Measurements from ENCODE around the gene MASTL.
"Not testable (repeated sequence)": the region's sequence is repeated elsewhere in the genome, so short reads cannot be mapped to it uniquely, and the experiment has no call there.

Gene MASTL

GRCh38 chr10:27155066-27155754 lies at the start of gene MASTL:
MASTL (plus strand) TSS chr10:27155352; CDS start chr10:27155427, 75 bp downstream.
- peak; percentile 86 to 90 for DNase-seq (ENCODE audit: low read depth in 2 of 2)

GRCh38 chr10:27108165-27108564 lies 47.0 kb upstream of the MASTL start:
- DNase-seq (ENCODE audit: low read depth in 2 of 2): no peak

DNA sequence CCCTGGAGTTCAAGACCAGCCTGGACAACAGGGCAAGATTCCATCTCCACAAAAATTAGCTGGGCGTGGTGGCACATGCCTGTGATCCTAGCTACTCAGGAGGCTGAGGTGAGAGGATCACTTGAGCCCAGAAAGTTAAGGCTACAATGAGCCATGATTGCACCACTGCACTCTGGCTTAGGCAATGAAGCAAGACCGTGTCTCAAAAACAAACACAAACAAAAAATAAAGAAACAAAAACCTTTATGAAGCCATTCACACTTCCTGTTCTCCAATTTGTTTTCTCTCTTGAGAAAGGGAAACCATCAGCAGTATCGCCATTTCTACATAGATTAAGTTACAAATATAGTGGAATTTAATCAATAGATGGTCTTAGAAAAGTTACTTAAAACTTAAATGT lies 20.8 kb upstream of the MASTL start:
- no peak for DNase-seq (ENCODE audit: low read depth in 2 of 2)

GRCh38 chr10:27138277-27138676 lies 16.9 kb upstream of the MASTL start:
- DNase-seq (ENCODE audit: low read depth in 2 of 2): no peak

DNA sequence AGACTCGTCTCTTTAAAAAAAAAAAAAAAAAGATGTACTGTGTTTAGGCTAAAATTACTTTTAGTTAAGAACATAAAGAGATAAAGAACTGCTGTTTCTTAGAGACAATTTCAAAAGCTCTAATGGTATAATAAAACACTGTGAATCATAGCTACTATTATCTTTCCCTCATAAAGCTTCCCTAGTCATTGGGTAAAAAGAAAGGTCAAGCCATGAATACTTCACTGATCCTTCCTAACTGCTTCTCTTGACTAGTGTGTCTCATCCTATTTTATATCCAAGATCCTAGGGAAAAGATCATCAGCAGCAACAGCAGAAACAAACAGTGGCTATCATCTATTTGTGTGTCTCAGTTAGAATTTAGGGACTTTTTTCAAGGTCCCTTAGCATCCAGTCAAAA lies 11.5 kb upstream of the MASTL start:
- no peak for DNase-seq (ENCODE audit: low read depth in 2 of 2)

DNA sequence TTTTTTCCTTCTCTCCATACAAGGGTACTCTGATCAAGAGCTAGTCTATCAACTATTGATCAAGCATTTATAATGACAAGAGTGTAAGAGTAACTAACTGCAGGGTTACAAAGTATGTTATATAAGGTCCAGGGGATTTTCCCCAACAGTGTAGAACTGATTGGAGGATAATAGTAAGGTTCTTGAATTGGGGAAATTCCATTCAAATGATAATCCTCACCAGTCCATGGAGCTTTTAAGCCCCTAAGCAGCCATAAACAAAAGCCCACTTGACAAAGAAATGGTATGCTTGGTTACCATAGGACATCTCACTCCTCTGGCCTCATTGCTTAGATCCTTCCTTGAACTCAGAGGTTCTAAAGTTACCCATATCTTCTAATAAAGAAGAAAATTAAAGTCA lies 9.2 kb upstream of the MASTL start:
- no peak for DNase-seq (ENCODE audit: low read depth in 2 of 2)

GRCh38 chr10:27147701-27148100 lies 7.5 kb upstream of the MASTL start:
- DNase-seq (ENCODE audit: low read depth in 2 of 2): no peak

DNA sequence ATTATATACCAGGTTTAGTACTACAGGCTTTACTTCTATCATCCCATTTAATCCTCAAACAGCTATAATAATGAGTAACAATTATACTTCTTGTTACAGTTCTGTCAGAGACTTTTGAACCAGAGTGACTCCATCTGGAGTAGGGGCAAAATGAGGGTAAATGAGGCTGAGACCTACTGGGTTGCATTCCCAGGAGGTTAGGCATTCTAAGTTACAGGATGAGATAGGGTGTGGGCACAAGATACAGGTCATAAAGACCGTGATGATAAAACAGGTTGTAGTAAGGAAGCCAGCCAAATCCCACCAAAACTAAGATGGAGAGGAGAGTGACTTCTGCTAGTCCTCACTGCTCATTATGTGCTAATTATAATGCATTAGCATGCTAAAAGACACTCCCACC lies 4.9 kb upstream of the MASTL start:
- DNase-seq (ENCODE audit: low read depth in 2 of 2): no peak

DNA sequence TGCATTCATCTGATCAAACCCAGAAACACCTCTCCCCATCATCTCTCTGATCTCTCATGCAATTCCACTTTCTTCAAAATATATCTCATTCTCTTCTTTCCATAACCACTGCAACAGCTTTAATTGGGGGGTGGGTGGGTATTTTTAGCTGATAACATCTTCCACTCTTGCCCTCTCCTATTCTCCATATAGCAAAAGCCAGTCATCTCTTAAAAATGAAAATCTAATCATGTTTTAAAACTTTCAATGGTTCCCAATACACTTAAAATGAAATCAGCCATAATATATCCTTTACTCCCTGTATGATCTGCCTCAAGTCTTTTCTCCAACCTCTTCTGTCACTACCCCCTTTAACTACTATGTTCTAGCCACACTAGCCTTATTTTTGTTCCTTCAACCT lies 2.5 kb upstream of the MASTL start:
- no peak for DNase-seq (ENCODE audit: low read depth in 2 of 2)

GRCh38 chr10:27153329-27153728 lies 1.8 kb upstream of the MASTL start:
- no peak for DNase-seq (ENCODE audit: low read depth in 2 of 2)

DNA sequence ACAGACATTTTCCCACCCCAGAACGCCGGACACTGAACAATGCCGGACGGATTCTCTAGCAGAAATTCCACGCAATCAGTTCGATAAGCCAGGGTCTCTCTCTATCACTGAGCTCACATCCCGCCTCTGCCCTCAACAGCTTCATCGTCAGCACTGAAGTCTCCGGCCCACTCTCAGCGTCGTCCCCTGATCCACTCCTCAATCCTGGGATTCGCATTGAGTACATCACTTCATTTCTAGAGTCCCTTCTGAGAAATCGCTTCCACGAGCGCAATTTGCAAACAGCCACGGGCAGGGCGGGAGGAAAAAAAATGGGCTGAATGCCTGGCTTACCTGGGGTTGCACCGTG lies 1.3 kb upstream of the MASTL start:
- no peak for DNase-seq (ENCODE audit: low read depth in 2 of 2)

DNA sequence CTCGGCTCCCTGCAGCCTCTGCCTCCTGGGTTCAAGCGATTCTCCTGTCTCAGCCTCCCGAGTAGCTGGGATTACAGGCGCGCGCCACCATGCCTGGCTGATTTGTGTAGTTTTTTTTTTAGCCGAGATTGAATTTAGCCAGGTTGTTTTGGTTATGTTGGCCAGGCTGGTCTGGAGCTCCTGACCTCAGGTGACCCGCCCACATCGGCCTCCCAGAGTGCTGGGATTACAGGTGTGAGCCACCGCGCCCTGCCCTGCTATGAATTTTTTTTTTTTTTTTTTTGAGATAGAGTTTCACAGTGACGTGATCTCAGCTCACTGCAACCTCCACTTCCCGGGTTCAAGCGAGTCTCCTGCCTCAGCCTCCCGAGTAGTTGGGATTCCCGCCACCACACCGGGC lies 1.4 kb downstream of the MASTL start:
- not testable (repeated sequence) for DNase-seq (ENCODE audit: low read depth in 2 of 2)

GRCh38 chr10:27157150-27157549 lies 2.0 kb downstream of the MASTL start:
- DNase-seq (ENCODE audit: low read depth in 2 of 2): no peak

GRCh38 chr10:27158421-27158820 lies 3.3 kb downstream of the MASTL start:
- DNase-seq (ENCODE audit: low read depth in 2 of 2): no peak

DNA sequence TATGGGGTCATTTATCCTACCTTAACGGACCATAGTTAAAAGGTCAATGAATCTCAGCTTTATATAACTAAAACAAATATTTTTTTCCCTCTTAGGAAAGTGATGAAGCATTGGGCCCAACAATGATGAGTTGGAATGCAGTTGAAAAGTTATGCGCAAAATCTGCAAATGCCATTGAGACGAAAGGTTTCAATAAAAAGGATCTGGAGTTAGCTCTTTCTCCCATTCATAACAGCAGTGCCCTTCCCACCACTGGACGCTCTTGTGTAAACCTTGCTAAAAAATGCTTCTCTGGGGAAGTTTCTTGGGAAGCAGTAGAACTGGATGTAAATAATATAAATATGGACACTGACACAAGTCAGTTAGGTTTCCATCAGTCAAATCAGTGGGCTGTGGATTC lies 14.7 kb downstream of the MASTL start:
- DNase-seq (ENCODE audit: low read depth in 2 of 2): no peak

GRCh38 chr10:27188259-27188658 lies 33.1 kb downstream of the MASTL start:
- no peak for DNase-seq (ENCODE audit: low read depth in 2 of 2)

GRCh38 chr10:27188897-27189296 lies 33.7 kb downstream of the MASTL start:
- DNase-seq (ENCODE audit: low read depth in 2 of 2): no peak

DNA sequence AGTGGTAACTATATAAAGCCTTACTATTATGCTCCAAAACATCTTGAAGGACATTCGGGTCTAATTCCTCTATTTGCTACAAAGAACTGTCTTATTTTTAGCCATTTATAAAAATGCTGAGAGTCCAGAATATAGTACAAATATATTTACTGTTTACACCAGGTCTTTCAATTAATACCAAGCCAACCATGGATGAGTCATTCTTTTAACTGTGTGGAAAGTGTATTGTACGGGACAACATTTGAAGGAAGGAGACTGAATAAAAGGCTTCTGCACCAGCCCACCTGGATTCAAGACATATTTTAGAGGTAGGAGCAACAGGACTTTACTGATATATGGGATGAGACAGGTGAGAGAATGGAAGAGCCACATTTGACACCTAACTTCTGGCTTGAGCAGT lies 35.4 kb downstream of the MASTL start:
- no peak for DNase-seq (ENCODE audit: low read depth in 2 of 2)

GRCh38 chr10:27192284-27192683 lies 37.1 kb downstream of the MASTL start:
- DNase-seq (ENCODE audit: low read depth in 2 of 2): no peak

DNA sequence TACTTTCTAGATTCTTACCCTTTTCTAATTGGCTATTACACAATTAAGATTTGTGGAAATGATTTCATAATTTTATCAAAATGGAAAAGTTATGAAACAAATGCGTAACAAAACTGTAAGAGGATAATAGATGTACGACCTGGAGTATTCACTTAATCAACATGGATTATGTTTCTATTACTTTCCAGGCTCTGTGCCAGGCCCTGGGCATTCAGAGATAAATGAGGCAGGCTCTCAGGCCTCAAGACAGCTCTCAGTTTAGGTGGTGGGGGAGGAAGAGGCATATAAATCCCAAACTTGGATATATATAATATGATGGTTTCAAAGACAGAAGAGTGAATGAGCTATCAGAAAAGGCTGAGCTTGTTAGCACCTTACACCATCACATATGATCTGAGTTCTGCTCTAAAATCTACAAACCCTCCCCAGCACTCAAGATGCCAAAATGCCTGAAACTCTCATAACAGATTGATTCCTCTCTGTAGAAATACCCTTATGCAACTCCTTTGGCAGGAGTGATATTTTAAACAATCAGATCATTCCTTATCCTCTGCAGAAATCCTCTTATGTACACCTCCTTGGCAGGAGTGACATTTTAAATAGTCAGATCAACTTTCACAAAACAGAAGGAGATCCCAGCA lies 42.9 kb downstream of the MASTL start:
- DNase-seq (ENCODE audit: low read depth in 2 of 2): no peak

DNA sequence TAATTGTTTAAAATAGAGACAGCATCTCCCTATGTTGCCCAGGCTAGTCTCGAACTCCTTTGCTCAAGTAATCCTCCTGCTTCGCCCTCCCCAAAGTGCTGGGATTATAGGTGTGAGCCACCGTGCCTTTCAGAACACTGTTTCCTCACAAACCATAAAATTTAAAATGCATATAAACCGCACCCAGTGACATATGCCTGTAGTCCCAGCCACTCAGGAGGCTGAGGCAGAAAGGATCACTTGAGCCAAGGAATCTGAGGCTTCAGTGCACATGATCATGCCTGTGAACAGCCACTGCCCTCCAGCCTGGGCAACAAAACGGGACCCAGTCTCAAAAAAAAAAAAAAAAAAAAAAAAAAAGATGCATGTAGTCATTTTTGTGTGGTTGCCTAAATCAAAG lies 48.7 kb downstream of the MASTL start:
- no peak for DNase-seq (ENCODE audit: low read depth in 2 of 2)

- DNase-seq (ENCODE audit: low read depth in 2 of 2): no peak
These were observed 52.2 kb downstream of the MASTL start for GRCh38 chr10:27207350-27207749.

GRCh38 chr10:27223964-27224363 lies 68.8 kb downstream of the MASTL start:
- DNase-seq (ENCODE audit: low read depth in 2 of 2): peak in 1 of 2 donors; percentile 12
